A549 (cell line): Measurements from ENCODE around the gene PNPLA3. TPM values are rescaled to one million over a fixed set of nuclear protein-coding genes. Genes with fewer than 3 reads are reported as not detected.
A peak's percentile ranks its signal among the peaks of the same experiment; 100 is the strongest.

Source experiments
- ATAC-seq, 2 experiments: fragments of 200-7000 bp in 1 of 2; fragments of >200 bp in 1 of 2; cut with Nextera tagmentation in 1 of 2; cut with Tn5 transposase in 1 of 2; 3 replicates each; pipeline versions ENCODE4 v1.8.0 to v1.9.1; 2018 to 2020; ENCODE audit warnings: mild to moderate bottlenecking in 1 of 2, moderate library complexity in 1 of 2
- CTCF ChIA-PET: fragments of 300-600 bp; sonication (Branson Sonifier 250); formaldehyde crosslinking; extraction: SDS; loops from one replicate; lab custom pipeline; 2021; ENCODE audit warnings: antibody characterized with exemption, inconsistent platforms; lab: Yijun Ruan, JAX
- POLR2A ChIA-PET: fragments of 350-600 bp; formaldehyde crosslinking; extraction: SDS; loops from one replicate; lab custom pipeline; 2021; ENCODE audit warnings: antibody characterized with exemption, inconsistent platforms; lab: Yijun Ruan, JAX
- DNase-seq, 2 experiments: peaks; one replicate each; pipeline versions ENCODE4 v3.0.0 to v3.0.0-alpha.2; 2011 to 2016; ENCODE audit warnings: low read depth in 1 of 2, low spot score in 1 of 2
- FAIRE-seq: peaks from 2 replicates; lab custom pipeline; 2011; peaks lifted over from hg19 to GRCh38; lab: Jason Lieb, UNC
- H3K27ac ChIP-seq, 2 experiments: fragments of >200 bp; sonication (Bioruptor Twin); formaldehyde crosslinking; 3 replicates each; pipeline ENCODE4 v1.5.1; 2016 to 2017
- H3K4me1 ChIP-seq: fragments of >200 bp; sonication (Bioruptor Twin); formaldehyde crosslinking; 3 replicates; pipeline ENCODE4 v1.6.1; 2016
- H3K4me2 ChIP-seq: fragments of >200 bp; sonication (Bioruptor Twin); formaldehyde crosslinking; 3 replicates; pipeline ENCODE4 v1.6.1; 2016
- H3K4me3 ChIP-seq: fragments of >200 bp; sonication (Bioruptor Twin); formaldehyde crosslinking; 3 replicates; pipeline ENCODE4 v1.5.1; 2016
- H3K9me3 ChIP-seq: fragments of >200 bp; sonication (Bioruptor Twin); formaldehyde crosslinking; 3 replicates; pipeline ENCODE4 v1.6.1; 2016
- ATOH8 ChIP-seq: fragments of 250-450 bp; sonication (Bioruptor Pico); IDR thresholded peaks from 2 replicates; pipeline ENCODE4 v1.5.0; 2020; ENCODE audit warnings: low read depth, mild to moderate bottlenecking, moderate library complexity
- CBX8 ChIP-seq: fragments of 200-600 bp; sonication (generic); IDR thresholded peaks from 2 replicates; pipeline ENCODE4 v1.6.1; 2016
- CEBPB ChIP-seq, 2 experiments: fragments of >200 bp in 1 of 2; sonication (Bioruptor Twin) in 1 of 2; formaldehyde crosslinking in 1 of 2; IDR thresholded peaks; 2 replicates each; pipeline ENCODE4 v1.6.1; 2012 to 2016
- CTCF ChIP-seq: fragments of >200 bp; sonication (Bioruptor Twin); formaldehyde crosslinking; IDR thresholded peaks from 3 replicates; pipeline ENCODE4 v1.5.1; 2016
- E2F6 ChIP-seq: IDR thresholded peaks from 2 replicates; pipeline ENCODE4 v1.6.1; 2012; ENCODE audit warnings: low read depth, borderline replicate concordance
- EHF ChIP-seq: fragments of 250-450 bp; sonication (Bioruptor Pico); IDR thresholded peaks from 2 replicates; pipeline ENCODE4 v1.5.0; 2020; ENCODE audit warnings: mild to moderate bottlenecking
- ELK1 ChIP-seq: fragments of 150-350 bp; IDR thresholded peaks from 2 replicates; pipeline ENCODE4 v1.6.1; 2014; ENCODE audit warnings: low read depth, mild to moderate bottlenecking, low read length
- EP300 ChIP-seq, 2 experiments: fragments of >200 bp; sonication (Bioruptor Twin); formaldehyde crosslinking; IDR thresholded peaks; 2 replicates in 1 of 2; 3 replicates in 1 of 2; pipeline ENCODE4 v1.6.1; 2016 to 2017
- ESRRA ChIP-seq: fragments of 150-350 bp; IDR thresholded peaks from 2 replicates; pipeline ENCODE4 v1.6.1; 2014; ENCODE audit warnings: mild to moderate bottlenecking, low read length, borderline replicate concordance
- FOSB ChIP-seq: fragments of 250-450 bp; sonication (Bioruptor Pico); IDR thresholded peaks from 2 replicates; pipeline ENCODE4 v1.5.0; 2020; ENCODE audit warnings: mild to moderate bottlenecking, moderate library complexity
- FOSL2 ChIP-seq, 2 experiments: fragments of 450-650 bp in 1 of 2; fragments of >200 bp in 1 of 2; sonication (Bioruptor Twin) in 1 of 2; formaldehyde crosslinking; IDR thresholded peaks; 2 replicates each; pipeline versions ENCODE4 v1.5.0 to v1.6.1; 2016 to 2020; ENCODE audit warnings: mild to moderate bottlenecking in 1 of 2, moderate library complexity in 1 of 2
- FOXS1 ChIP-seq: fragments of 250-450 bp; sonication (Bioruptor Pico); IDR thresholded peaks from 2 replicates; pipeline ENCODE4 v1.5.0; 2020; ENCODE audit warnings: mild to moderate bottlenecking, moderate library complexity
- GATA3 ChIP-seq: IDR thresholded peaks from 2 replicates; pipeline ENCODE4 v1.6.1; 2012; ENCODE audit warnings: borderline replicate concordance
- HMGXB4 ChIP-seq: fragments of 250-450 bp; sonication (Bioruptor Pico); IDR thresholded peaks from 2 replicates; pipeline ENCODE4 v1.5.0; 2021; ENCODE audit warnings: mild to moderate bottlenecking, moderate library complexity, borderline replicate concordance
- KDM5A ChIP-seq: fragments of 200-600 bp; sonication (generic); IDR thresholded peaks from 2 replicates; pipeline ENCODE4 v1.6.1; 2016; ENCODE audit warnings: antibody characterized with exemption, mild to moderate bottlenecking
- MAX ChIP-seq: IDR thresholded peaks from 2 replicates; pipeline ENCODE4 v1.6.1; 2012
- NPAS2 ChIP-seq: fragments of 250-450 bp; sonication (Bioruptor Pico); IDR thresholded peaks from 2 replicates; pipeline ENCODE4 v1.8.0; 2022; ENCODE audit warnings: mild to moderate bottlenecking, moderate library complexity, borderline replicate concordance
- POLR2A ChIP-seq: IDR thresholded peaks from 2 replicates; pipeline ENCODE4 v1.6.1; 2012; ENCODE audit warnings: mild to moderate bottlenecking, low read length
- RARB ChIP-seq: fragments of 250-450 bp; sonication (Bioruptor Pico); IDR thresholded peaks from 2 replicates; pipeline ENCODE4 v1.8.0; 2021; ENCODE audit warnings: mild to moderate bottlenecking, moderate library complexity
- RCOR1 ChIP-seq: fragments of 150-350 bp; IDR thresholded peaks from 2 replicates; pipeline ENCODE4 v1.6.1; 2014; ENCODE audit warnings: antibody characterized with exemption, low read length, low read depth
- ZFP36 ChIP-seq: fragments of 450-650 bp; IDR thresholded peaks from 2 replicates; pipeline ENCODE4 v1.6.1; 2014; ENCODE audit warnings: borderline replicate concordance; ENCODE audit not compliant: partially characterized antibody
- WGBS: methylation state at CpG from one replicate; pipeline ENCODE4 v1.1.6; 2017; ENCODE audit errors: missing lambda C conversion rate; 5-methylcytosine and 5-hydroxymethylcytosine counted together
- polyA plus RNA-seq, 4 experiments: library from polyadenylated mRNA; depleted of rRNA in 3 of 4; stranded (reverse); fragments of >200 nt; fragmentation: RNase III in 1 of 4; extraction: RNeasy Plus Mini Kit Qiagen cat#74134 plus additional on column Dnase treatment in 1 of 4; gene quantifications; 2 replicates in 3 of 4; 3 replicates in 1 of 4; pipeline ENCODE4 v1.2.3, GENCODE V29; 2011 to 2017

PNPLA3 gene
- polyA plus RNA-seq, 2 of the 4 experiments (the other 2 are of a cell fraction) = 1.3 to 1.8 TPM

- no peak for FAIRE-seq
- TF ChIP-seq NPAS2 (no peak), CEBPB (IDR thresholded peaks at IDR 0.05) (no peak), FOXS1 (CRISPR knock-in tag) (no peak), CBX8 (no peak), CTCF (0 out of 3 replicates have a peak, but pooled peaks have one; percentile 15), GATA3 (no peak), E2F6 (no peak), FOSL2 (IDR thresholded peaks at IDR 0.05) (no peak), FOSL2 (CRISPR knock-in tag; IDR thresholded peaks at IDR 0.05) (no peak)
Measured at GRCh38 chr22:43885319-43885671, 38.3 kb upstream of the PNPLA3 start.

GRCh38 chr22:43885786-43886185 lies 37.8 kb upstream of the PNPLA3 start:
- no peak for ATAC-seq
- CTCF ChIA-PET = interaction anchor here (0.5 to 6.5 kb wide), 15 partner anchors 10 to 1197 kb away, joined by 3 to 97 read pairs (median 5); no protein-coding TSS in a partner anchor
- 55% methylated on average over 6 of the region's 6 CpGs for WGBS
- POLR2A ChIA-PET = interaction anchor here (0.6 kb wide), 1 partner anchor 699 kb away, joined by 5 read pairs; no protein-coding TSS in a partner anchor
- no peak for FAIRE-seq
- H3K4me1 ChIP-seq = no peaks in the 10 kb centered on the region
- no peaks in the 10 kb centered on the region for H3K9me3 ChIP-seq
- H3K4me3 ChIP-seq = no peak overlapping the region
- no peak for TF ChIP-seq POLR2A
- TF ChIP-seq MAX = no peak
- TF ChIP-seq E2F6 = no peak
- no peak for TF ChIP-seq EHF (CRISPR knock-in tag)
- no peak for TF ChIP-seq HMGXB4 (CRISPR knock-in tag)
- no peak for TF ChIP-seq RCOR1
- TF ChIP-seq GATA3 = no peak
- no peak for TF ChIP-seq ELK1
- no peak for TF ChIP-seq NPAS2
- no peak for TF ChIP-seq CEBPB (IDR thresholded peaks at IDR 0.05)
- no peak for TF ChIP-seq ATOH8 (CRISPR knock-in tag)
- TF ChIP-seq FOSB = no peak
- TF ChIP-seq EP300 (IDR thresholded peaks at IDR 0.05) = no peak
- TF ChIP-seq ZFP36 = no peak
- no peak for TF ChIP-seq RARB (CRISPR knock-in tag)
- TF ChIP-seq KDM5A = no peak
- no peak for TF ChIP-seq ESRRA
- no peak overlapping the region for H3K27ac ChIP-seq
- no peak for DNase-seq
- H3K4me2 ChIP-seq = no peak overlapping the region

More at GRCh38 chr22:43885319-43885671, 38.3 kb upstream of the PNPLA3 start:
- no peaks in the 10 kb centered on the region for H3K4me1 ChIP-seq
- no peaks in the 10 kb centered on the region for H3K9me3 ChIP-seq
- CTCF ChIA-PET = interaction anchor here (0.5 to 6.5 kb wide), 26 partner anchors 8 to 1196 kb away, joined by 3 to 97 read pairs (median 4); no protein-coding TSS in a partner anchor
- POLR2A ChIA-PET = interaction anchor here (0.6 kb wide), 1 partner anchor 698 kb away, joined by 5 read pairs; no protein-coding TSS in a partner anchor
- ATAC-seq (no peak), DNase-seq (no peak)
- 53% methylated on average over 4 of the region's 7 CpGs for WGBS
- no peak overlapping the region for H3K27ac ChIP-seq
- H3K4me3 ChIP-seq = no peak overlapping the region
- H3K4me2 ChIP-seq = no peak overlapping the region
